Activated CD8-positive, alpha-beta memory T cell treated with anti-CD3 and anti-CD28 coated beads for 24 hours (primary cell): Measurements from ENCODE around the gene MAFF.

Experiments used
- DNase-seq: peaks from one replicate; pipeline ENCODE4 v3.0.0-alpha.2; 2020

Gene MAFF

DNA sequence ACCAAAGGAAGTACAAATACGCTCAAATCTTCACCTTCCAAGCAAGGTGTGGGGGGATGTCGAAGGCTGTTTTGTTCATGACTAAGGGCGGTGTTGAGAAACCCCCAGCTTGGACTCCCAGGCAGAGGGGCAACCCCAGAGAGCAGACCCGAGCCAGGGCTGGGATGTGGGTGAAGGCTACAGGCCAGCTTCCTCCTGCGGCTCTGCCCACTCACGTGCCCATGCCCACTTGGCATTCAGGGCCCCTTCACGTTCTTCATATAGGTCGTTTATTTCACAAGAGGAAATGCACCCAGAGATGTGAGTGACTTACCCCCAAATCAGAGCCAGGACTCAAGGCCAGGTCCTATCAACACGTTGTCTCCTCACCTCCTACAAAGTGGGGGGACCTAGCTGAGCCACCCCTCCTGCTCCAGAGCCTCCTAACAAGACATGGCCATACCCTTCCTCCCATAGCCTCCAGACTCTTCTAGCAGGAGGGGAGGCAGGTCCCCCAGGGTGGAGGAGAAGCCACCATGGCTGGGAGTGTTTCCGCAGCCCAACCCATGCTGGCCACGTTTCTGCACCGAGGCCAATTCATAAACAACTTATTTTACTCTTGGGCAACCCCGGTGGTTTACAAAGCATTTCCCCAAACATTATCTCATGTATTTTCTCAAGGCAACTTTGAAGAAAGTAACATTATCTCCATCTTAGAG is 49.0 kb downstream of the MAFF start:
- DNase-seq, result no peak

DNA sequence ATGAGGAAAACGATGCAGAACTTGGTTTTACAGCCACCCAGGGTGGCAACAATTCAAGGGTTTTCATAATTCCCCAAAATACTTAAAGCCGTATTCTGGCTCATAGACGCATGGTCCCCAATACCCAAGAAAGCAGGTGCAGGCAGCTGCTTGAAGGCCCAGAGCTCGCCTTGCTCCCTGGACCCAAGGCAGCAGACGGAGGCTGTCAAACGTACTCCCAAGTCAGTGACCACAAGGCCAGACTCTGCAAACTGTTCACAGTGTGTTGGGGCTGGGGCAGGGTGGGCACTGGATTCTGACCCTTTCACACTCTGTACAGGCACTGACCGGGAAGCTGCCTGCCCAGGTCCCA is 49.5 kb downstream of the MAFF start:
- DNase-seq, result no peak

GRCh38 chr22:38255697-38256096 is 53.9 kb downstream of the MAFF start:
- DNase-seq, result no peak

DNA sequence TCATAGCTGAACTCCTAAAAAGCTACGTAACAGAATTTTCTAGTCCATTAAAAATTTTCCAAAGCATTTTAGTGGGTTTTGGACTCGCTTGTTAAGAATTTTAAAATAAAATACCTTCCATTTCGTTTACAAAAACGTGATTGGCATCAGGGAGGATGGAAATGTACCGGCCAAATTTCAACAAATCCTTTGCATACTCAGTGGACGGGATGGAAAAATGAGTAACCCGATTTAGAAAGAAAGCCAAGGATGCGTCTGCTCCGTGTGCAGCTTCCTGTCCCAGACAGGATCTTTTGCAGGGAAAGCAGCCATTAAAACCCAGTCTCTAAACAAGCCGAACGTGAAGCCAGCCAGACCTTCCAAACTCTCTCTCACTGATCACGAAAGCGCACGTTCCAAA is 55.4 kb downstream of the MAFF start:
- no peak for DNase-seq

- no peak for DNase-seq
Observed at GRCh38 chr22:38257650-38258250, 56.0 kb downstream of the MAFF start.

DNA sequence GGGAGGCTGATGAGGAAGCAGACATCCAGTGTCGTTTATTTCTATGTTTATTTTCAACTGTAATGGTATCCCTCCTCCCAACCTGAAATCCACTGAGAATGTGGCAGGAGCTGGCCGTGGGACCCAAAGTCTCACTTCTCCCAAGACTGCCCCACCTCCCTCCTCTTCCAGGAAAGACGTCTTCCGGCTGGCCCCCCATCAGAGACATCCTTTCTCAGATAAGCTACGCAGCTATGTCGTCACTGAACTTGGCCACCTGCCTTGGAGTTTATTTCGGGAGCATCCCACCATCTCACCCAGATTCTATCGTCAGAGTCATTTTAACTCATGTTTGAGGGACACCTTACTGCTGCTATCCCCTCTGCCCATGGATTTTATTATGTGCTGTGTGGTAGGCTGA is 57.1 kb downstream of the MAFF start:
- DNase-seq, result no peak

DNA sequence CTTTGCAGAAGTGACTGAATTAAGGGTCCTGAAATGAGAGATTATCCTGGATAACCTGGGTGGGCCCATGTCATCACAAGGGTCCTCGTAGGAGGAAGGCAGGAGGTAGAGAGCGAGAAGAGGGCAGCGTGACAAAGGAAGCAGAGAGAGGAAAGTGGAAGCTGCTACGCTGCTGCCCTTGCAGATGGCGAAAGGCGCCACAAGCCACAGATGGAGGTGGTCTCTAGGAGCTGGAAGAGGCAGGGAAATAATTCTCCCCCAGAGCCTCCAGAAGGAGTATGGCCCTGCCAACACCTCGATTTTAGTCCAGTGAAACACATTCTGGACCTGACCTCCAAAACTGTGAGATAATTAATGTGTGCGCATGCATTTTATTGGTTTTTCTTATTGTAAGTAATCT is 57.6 kb downstream of the MAFF start:
- DNase-seq, result no peak

GRCh38 chr22:38260761-38261681 is 59.2 kb downstream of the MAFF start:
- DNase-seq, result no peak

GRCh38 chr22:38262051-38262795 is 60.4 kb downstream of the MAFF start:
- DNase-seq, result peak; percentile 63

DNA sequence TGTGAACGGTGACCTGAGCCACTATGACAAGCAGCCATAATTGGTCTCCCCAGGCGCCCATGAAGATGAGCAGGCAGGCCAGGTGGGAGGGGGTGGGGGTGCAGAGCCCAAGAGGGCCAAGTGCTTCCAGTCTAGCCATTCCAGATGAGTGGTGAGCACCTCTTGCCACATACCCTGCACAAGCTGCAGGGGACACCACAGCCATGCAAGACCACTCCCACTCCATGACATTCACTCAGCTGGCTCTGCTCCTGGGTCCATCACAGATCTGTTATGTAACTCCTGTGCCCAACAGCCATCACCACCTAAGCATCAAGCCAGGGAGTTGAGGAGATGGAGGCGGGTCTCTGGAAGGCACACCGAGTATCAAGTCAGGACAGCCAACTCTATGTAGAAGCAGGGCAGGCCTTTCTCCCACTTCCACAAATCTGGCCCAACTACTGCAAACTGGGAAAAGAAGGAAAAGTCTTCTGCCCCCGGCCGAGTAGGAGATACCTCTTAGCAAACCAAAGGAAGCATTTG is 62.6 kb downstream of the MAFF start:
- DNase-seq, result no peak
